ENCODE data around the gene AKAP6. TPM values are rescaled to one million over a fixed set of nuclear protein-coding genes. Genes with fewer than 3 reads are reported as not detected.

The AKAP6 gene
- total and polyA plus RNA-seq, 10 of the 15 experiments (the other 5 are each of a cell fraction or from before 2014, with no cell fraction given): 0.35 to 5.9 (median 2.2) TPM

DNA sequence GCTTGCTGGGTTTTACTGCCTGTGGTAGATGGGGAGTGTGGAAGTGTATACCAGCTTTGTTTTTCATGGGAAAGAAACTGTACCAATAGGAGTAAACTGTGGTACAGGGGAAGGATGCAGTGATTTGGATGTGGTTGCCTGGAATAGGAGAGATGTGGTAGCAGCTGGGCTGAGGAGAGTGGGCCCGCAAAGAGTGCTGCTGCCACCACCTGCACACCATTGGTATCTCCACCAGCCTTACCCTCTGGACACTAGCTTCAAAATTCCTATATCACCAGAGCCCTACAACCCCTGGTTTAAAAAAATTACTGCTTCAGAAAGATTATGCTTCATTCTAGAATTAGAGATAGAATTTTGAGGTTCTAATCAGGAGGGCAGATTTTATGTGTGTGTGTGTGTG lies 53.6 kb downstream of the AKAP6 start:
- TF ChIP-seq, protein P1, sequence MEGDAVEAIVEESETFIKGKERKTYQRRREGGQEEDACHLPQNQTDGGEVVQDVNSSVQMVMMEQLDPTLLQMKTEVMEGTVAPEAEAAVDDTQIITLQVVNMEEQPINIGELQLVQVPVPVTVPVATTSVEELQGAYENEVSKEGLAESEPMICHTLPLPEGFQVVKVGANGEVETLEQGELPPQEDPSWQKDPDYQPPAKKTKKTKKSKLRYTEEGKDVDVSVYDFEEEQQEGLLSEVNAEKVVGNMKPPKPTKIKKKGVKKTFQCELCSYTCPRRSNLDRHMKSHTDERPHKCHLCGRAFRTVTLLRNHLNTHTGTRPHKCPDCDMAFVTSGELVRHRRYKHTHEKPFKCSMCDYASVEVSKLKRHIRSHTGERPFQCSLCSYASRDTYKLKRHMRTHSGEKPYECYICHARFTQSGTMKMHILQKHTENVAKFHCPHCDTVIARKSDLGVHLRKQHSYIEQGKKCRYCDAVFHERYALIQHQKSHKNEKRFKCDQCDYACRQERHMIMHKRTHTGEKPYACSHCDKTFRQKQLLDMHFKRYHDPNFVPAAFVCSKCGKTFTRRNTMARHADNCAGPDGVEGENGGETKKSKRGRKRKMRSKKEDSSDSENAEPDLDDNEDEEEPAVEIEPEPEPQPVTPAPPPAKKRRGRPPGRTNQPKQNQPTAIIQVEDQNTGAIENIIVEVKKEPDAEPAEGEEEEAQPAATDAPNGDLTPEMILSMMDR (IDR thresholded peaks at IDR 0.05 in 2 of 3, conservative IDR thresholded peaks at IDR 0.05 in 1 of 3; ENCODE audit: control insufficient read depth in 2 of 3, extremely low read depth in 1 of 3, insufficient read depth in 1 of 3, low read depth in 3 of 3, low read length in 3 of 3): peak; percentile 11 to 35 (median 13); a peak in 2 of 6 replicates
- TF ChIP-seq SMARCA5 (IDR thresholded peaks at IDR 0.05) (no peak), MYC (IDR thresholded peaks at IDR 0.05; ENCODE audit: insufficient read depth, insufficient read length, insufficient replicate concordance, low read length, severe bottlenecking) (no peak), ZNF24 (IDR thresholded peaks at IDR 0.05) (no peak), RAD21 (IDR thresholded peaks at IDR 0.05; ENCODE audit: insufficient read depth, low read depth, low read length) (0 out of 2 replicates have a peak, but pooled peaks have one; percentile 20), CBFB (IDR thresholded peaks at IDR 0.05; ENCODE audit: low read depth) (no peak), SMC3 (IDR thresholded peaks at IDR 0.05; ENCODE audit: borderline replicate concordance, low read length) (0 out of 2 replicates have a peak, but pooled peaks have one; percentile 15)

More for the DNA sequence above, 53.6 kb downstream of the AKAP6 start:
- ATAC-seq (peak; percentile 70), DNase-seq (ENCODE audit: low read depth, low spot score) (no peak), FAIRE-seq (no peak)
- in situ Hi-C loops (cut with MboI) (no loop called here), intact Hi-C loops (cut with micrococcal nuclease; ENCODE audit: unreplicated experiment) (no loop called here)
- ChIA-PET CTCF (interaction anchor here (0.6 to 3.2 kb wide), 7 partner anchors 11 to 174 kb away, joined by 3 to 18 read pairs (median 3); no protein-coding TSS in a partner anchor), SMC1A (ENCODE audit: uncharacterized antibody, unreplicated experiment) (interaction anchor here (0.6 to 1.7 kb wide), 5 partner anchors 10 to 132 kb away, joined by 3 to 7 read pairs (median 4); no protein-coding TSS in a partner anchor), POLR2A (interaction anchor here (0.6 kb wide), 1 partner anchor 1936 kb away, joined by 3 read pairs; no protein-coding TSS in a partner anchor), RAD21 (ENCODE audit: unreplicated experiment) (interaction anchor here (1.0 to 1.7 kb wide), 5 partner anchors 23 to 135 kb away, joined by 3 to 6 read pairs (median 4); no protein-coding TSS in a partner anchor)
- Histone ChIP-seq H3K9ac (ENCODE audit: control insufficient read depth, insufficient read depth, low read length) (no peak overlapping the region), H3K4me3 (no peak overlapping the region), H3K4me2 (ENCODE audit: control insufficient read depth, insufficient read depth) (no peak overlapping the region), H2AFZ (ENCODE audit: control insufficient read depth, low read depth, low read length) (no peak overlapping the region), H3K27ac (ENCODE audit: control insufficient read depth, insufficient read depth) (no peak overlapping the region), H3K36me3 (ENCODE audit: control insufficient read depth in 2 of 2, insufficient read depth in 2 of 2, low read length in 1 of 2) (no peaks in the 10 kb centered on the region), H3K79me2 (ENCODE audit: control insufficient read depth, insufficient read depth, low read length) (no peaks in the 10 kb centered on the region), H3K4me1 (ENCODE audit: control insufficient read depth, insufficient read depth, low read length) (no peaks in the 10 kb centered on the region), H4K20me1 (ENCODE audit: control insufficient read depth, insufficient read depth) (no peaks in the 10 kb centered on the region), H3K9me3 (replicated peaks; ENCODE audit: control insufficient read depth, insufficient read depth, low read length) (no peaks in the 10 kb centered on the region), H3K27me3 (replicated peaks in 1 of 2; ENCODE audit: control insufficient read depth in 2 of 2, insufficient read depth in 2 of 2, low read length in 1 of 2) (no peaks in the 10 kb centered on the region)
- BruUV-seq (replicated peaks): no TSS peak
- WGBS (ENCODE audit: insufficient coverage, insufficient replicate concordance, low lambda C conversion rate, missing lambda C conversion rate): 46% methylated on average over 1 of the region's 1 CpG
